Keratinocyte (primary cell): ENCODE measurements around the gene GNB1L.

Source experiments
- EZH2 ChIP-seq: IDR thresholded peaks from one replicate; pipeline ENCODE4 v1.6.1; 2012; ENCODE audit warnings: inconsistent platforms, mild to moderate bottlenecking, low read length, moderate library complexity
- TF ChIP-seq, protein P1 (sequence below), 3 experiments: IDR thresholded peaks in 1 of 3; conservative IDR thresholded peaks in 1 of 3; optimal IDR thresholded peaks in 1 of 3; 2 replicates in 2 of 3; 3 replicates in 1 of 3; pipeline versions ENCODE3 to v1.5.1; 2011; ENCODE audit warnings: low read length in 3 of 3, mild to moderate bottlenecking in 3 of 3, moderate library complexity in 2 of 3, control low read depth in 1 of 3, inconsistent platforms in 1 of 3; ENCODE audit not compliant: insufficient read depth in 2 of 3; ENCODE audit errors: extremely low read depth in 1 of 3

DNA sequence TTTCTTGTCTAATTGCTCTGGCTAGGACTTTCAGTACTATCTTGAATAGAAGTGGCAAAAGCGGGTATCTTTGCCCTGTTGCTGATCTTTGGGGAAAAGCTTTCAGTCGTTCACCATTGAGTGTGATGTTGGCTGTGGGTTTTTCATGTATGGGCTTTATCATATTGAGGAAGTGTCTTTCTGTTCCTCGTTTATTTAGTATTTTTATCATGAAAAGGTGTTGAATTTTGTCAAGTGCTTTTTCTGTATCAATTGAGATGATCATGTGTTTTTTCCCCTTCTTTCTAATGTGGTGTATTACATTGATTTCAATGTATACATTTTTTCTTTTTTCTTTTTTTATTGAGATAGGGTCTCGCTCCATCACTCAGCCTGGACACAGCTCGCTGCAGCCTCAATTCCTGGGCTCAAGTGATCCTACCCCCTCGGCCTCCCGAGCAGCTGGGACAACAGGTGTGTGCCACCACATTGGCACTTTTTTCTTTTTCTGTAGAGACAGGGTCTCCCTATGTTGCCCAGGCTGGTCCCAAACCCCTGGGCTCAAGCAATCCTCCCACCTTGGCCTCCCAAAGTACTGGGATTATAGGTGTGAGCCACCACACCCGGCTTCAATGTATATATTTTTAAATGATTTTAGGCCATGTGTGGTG lies 5.3 kb upstream of the GNB1L start:
- TF ChIP-seq, protein P1, sequence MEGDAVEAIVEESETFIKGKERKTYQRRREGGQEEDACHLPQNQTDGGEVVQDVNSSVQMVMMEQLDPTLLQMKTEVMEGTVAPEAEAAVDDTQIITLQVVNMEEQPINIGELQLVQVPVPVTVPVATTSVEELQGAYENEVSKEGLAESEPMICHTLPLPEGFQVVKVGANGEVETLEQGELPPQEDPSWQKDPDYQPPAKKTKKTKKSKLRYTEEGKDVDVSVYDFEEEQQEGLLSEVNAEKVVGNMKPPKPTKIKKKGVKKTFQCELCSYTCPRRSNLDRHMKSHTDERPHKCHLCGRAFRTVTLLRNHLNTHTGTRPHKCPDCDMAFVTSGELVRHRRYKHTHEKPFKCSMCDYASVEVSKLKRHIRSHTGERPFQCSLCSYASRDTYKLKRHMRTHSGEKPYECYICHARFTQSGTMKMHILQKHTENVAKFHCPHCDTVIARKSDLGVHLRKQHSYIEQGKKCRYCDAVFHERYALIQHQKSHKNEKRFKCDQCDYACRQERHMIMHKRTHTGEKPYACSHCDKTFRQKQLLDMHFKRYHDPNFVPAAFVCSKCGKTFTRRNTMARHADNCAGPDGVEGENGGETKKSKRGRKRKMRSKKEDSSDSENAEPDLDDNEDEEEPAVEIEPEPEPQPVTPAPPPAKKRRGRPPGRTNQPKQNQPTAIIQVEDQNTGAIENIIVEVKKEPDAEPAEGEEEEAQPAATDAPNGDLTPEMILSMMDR (optimal IDR thresholded peaks at IDR 0.05 in 1 of 3, IDR thresholded peaks at IDR 0.05 in 1 of 3, conservative IDR thresholded peaks at IDR 0.05 in 1 of 3; ENCODE audit: extremely low read depth in 1 of 3, insufficient read depth in 2 of 3, low read length in 3 of 3) = no peak
- TF ChIP-seq EZH2 = no peak
